D341Med (cell line): Measurements from ENCODE around the gene HOXA1.

Source experiments
- DNase-seq: peaks from one replicate; pipeline ENCODE4 v3.0.0; 2012; ENCODE audit warnings: low spot score

Gene HOXA1

DNA sequence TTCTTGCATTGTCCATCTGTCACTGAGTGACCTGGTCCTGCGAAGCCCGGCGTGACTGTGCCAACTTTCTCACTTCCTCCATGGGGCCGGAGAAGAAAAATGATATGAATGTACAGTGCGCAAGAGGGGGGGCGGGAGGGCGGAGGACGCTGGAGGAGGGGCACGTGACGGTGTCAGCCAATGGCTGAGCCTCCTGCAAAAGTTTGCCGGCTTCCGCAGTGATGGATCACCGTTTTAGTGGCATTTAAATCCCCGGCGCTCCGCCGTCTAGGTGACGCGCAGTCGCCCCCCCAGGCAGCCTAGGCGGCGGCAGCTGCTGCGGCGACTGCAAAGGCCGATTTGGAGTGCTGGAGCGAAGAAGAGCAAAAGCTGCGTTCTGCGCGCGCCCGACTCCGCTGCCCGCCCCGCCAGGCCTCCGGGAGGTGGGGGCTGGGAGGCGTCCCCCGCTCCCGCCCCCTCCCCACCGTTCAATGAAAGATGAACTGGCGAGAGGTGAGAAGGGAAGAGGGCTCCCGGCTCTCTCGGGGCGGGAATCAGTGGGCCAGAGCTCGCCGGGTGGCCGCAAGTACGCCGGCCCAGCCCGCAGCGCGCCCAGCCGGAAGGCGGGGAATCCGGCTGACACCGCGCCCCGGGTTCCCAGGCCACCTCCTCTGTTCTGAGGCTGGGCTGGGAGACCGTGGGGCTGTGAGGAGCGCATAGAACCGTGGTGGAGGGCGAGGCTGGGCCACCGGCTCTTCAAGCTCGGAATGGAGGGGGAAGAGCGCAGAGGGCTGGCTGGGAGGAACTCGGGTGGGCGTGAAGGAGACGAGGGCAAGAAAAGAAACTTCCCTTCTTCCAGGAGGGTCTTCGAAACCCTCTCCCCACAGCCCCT, at the start of gene HOXA1:
Gene HOXA1 (minus strand): TSS at position 104 of the 871 bp plus-strand sequence. CDS start 88 bp downstream, at position 16.
- DNase-seq, result no peak

DNA sequence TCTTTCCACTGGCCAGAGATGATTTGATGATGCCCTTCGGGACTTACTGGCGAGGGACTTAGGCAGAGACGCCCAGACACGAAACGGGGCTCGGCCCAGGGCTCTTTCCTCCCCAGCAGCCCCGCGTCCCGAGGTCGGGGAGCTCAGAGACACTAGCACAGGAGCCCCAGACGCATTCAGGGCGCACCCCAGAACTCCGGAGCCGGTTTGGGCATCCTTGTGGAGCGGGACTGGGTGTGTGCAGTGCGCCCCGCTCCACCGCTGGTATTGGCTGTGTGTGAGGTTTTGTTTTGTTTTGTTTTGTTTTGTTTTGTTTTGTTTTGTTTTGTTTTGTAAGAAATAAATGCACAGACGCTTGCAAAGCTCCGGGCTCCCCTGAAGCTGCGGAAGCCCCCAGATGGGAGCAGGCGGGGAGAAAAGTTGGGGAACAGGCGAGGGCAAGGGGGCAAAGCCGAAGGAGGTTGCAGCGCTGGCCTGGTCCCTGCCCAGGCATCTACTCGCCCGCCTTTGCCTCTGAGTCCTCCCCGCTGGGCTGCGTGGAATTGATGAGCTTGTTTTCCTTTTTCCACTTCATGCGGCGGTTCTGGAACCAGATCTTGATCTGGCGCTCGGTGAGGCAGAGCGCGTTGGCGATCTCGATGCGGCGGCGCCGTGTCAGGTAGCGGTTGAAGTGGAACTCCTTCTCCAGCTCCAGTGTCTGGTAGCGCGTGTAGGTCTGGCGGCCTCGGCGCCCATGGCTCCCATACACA, 49.5 kb upstream of the HOXA1 start:
- no peak for DNase-seq

- no peak for DNase-seq
These were observed 49.0 kb upstream of the HOXA1 start for GRCh38 chr7:27144781-27145164.

- DNase-seq, result no peak
These were observed 48.4 kb upstream of the HOXA1 start for GRCh38 chr7:27143950-27144780.

GRCh38 chr7:27143023-27143949, 47.5 kb upstream of the HOXA1 start, which contains the start of gene HOXA5:
Gene HOXA5, minus strand, starts transcription at chr7:27143681. Its CDS starts 74 bp downstream, at chr7:27143607.
- peak; percentile 85 for DNase-seq

DNA sequence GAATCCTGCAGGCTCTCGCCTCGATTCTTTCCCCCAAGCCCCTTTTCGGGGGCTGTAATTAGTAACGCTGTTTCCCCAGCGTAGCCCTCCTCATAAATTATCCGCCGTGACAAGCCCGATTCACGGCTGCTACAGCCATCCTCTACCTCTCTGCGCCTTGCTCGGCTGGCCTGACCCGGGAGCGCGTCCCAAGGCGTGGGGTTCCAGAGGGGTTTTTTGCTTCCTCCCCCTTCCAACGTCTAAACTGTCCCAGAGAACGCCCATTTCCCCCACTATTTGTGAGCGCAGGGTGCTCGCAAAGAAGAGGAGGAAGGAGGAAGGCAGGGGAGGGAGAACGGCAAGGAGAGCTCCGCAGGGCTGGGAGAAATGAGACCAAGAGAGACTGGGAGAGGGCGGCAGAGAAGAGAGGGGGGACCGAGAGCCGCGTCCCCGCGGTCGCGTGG, 46.8 kb upstream of the HOXA1 start:
- DNase-seq, result no peak

DNA sequence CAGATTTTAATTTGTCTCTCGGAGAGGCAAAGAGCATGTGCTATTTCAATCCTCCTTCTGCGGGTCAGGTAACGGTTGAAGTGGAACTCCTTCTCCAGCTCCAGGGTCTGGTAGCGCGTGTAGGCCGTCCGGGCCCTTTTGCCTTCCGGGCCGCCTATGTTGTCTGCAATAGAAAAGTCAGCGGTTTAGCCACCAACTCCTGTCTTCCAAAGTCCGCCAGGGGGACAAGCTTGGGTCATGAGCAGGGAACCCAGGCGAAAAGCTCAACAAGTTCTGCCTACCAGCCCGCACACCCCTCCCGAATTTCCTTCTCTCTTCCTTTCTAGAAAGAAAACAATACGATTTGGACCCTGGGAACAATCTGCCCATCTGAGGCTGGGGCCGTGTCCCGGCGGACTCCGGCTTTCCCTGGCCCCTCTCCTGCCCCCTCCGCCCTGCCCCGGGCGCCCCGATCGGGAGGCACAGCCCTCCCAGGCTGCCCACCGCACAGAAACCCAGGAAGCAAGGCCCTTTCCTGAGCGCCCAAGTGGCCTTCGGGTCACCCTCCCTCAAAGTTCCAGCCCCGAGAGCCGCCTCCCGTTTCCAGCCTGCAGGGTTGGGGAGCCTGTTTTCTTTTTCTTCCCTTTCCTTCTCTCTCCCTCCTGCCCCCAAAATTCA, 46.3 kb upstream of the HOXA1 start:
- no peak for DNase-seq

- DNase-seq, result no peak
These were observed 45.5 kb upstream of the HOXA1 start for GRCh38 chr7:27141137-27141922.

DNA sequence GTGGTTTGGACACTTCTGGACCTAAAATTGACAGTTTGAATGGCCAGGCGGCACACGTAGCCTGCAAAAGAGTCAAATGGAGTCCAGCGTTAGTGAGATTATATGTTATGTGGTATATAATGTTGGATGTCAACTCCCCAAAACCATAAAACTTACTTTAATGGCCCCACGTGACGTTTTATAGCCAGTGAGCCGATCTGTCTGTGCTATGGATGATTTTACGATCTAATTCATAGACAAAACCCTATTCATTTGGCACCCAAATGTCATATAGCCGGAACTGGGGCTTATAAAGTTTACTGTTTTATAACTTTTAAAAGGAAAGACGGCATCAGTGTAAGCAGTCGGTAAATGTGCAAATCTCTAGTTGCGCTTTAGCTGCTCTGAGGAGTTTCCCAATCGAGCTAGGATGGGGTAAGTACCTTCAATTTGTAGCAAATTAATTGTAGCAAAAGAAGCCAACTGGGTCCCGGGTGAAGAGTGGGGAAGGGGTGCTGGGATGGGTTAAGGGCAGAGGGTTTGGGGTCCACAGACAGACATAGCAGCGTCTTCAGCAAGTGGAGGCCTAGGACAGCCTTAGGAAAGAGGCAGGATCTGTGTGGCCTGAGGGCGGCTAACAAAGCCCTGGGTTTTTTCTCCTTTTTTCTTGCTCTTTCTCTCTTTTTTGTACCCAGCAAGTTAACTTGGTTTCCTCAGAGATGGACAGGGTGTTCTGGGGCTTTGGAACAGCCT, 44.5 kb upstream of the HOXA1 start:
- no peak for DNase-seq

DNA sequence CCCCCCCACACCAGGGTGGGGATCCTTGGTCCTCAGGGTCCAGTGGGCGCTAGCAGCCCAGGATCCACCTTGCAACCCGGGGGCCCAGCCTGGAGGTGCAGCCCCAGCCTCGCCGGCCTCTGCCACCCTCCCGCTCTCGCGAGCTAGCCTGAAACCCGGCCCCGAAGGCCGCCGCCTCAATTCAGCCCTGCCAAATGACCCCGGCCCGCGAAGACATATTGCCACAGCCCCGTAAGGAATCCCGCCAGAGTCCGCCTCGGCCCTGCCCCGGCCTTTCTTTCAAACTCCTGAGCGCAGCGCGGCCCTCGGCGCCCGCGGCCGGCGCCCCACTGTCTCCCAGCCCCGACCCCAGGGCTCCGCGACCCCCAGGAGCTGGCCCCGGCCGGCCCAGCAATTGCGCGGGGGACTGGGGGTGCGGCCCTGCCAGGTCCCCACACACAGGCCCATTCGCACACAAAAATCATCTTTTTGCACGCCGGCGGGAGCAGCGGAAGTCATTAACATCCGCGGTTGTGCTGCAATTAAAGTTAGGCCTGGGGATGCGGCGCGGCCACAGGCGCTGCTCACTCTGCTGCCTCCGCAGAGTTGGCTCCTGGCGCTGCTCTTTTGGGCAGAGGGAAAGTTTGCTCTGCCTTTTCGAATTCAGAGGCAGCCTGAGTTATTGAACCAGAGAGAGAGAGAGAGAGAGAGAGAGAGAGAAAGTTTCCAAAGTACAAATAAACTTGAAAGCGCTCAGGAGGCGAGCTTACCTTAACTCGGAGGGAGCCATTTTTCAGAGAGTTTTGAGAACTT, 43.7 kb upstream of the HOXA1 start:
- DNase-seq, result no peak

- DNase-seq, result no peak
These were observed 43.2 kb upstream of the HOXA1 start for GRCh38 chr7:27138985-27139333.

GRCh38 chr7:27138472-27138871, 42.7 kb upstream of the HOXA1 start:
- no peak for DNase-seq

- no peak for DNase-seq
These were observed 42.0 kb upstream of the HOXA1 start for GRCh38 chr7:27137640-27138315.

DNA sequence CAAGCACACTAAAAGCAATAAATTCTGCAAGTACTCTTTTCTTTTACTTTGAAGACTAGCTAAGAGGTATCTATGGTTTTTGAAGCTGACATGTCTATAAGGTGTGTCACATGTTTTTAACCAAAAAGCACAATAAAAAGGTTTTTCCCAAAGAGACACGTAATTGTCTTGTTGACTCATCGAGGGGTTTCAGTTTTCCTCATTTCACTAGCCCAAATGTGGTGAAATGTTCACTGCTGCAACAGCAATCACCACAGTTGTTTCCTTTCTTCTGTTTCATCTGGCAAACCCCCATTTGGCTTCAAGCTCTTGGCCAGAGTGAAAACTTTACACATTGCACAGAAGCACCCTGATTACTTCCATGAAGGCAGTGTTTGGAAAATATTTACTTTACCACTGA, 38.6 kb upstream of the HOXA1 start:
- no peak for DNase-seq

DNA sequence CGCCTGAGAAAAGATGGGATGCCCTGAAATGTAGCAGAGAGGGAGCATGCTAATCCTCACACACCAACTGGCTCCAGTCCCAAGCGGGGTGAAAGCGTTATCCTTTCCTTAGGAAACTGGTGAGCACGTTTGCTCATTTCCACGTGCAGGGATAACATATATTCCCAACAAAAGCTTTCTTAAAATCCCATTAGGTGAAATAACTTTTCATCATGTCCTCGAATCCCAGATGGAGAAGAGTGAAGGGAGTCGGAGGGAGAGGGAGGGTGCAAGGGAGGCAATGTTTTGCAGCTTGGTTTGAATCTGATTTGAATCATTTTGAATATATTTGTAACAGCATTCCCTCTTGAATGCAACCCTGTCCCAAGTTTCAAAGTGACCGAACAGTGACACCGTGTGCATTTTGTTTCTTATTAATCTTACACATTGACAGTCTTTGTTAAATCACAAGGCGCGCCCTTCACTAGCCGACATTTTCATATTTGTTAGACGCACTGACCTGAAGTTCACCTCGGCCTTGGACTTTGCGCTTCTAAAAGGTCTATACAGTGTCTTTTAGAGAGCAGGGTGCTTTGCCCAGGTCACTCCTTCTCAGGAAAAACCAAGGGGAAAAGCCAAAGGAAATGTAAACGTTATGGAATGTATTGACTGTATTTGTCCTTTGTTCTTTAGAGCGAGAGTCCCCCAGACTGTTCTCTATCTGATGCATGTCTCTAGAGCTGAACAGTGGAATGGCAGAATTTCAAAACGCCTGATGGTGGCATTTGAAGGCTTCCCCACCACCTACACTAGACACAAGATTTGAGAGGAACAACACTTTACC, 37.8 kb upstream of the HOXA1 start:
- DNase-seq, result no peak

GRCh38 chr7:27132978-27133377, 37.2 kb upstream of the HOXA1 start:
- DNase-seq, result no peak

DNA sequence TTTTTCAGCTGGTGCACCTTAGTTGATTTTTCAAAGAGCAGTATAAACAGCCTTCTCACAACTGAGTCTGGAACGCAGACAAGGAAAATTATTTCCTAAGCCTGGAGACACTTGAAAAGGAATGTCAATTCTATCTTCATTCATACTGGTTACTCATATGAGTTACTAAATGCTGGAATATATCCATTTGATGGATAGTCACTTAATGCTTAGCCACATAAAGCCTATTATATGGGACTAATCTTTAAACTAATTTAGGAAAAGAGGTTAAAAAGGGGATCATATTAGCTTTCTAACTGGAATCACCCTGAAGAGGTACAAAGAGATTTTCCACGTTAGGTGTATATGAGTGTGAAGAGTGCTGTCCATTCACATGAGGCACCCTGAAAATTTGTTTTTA, 36.4 kb upstream of the HOXA1 start:
- DNase-seq, result no peak
